Activated effector memory CD4-positive, alpha-beta T cell treated with anti-CD3 and anti-CD28 coated beads, Interleukin-2, amount 50 U/mL, for 16 hours (primary cell): ENCODE results near the gene CLIC6.
"Not testable (repeated sequence)": the region's sequence is repeated elsewhere in the genome, so short reads cannot be mapped to it uniquely, and the experiment has no call there.

Experiments
- DNase-seq: peaks from one replicate; pipeline ENCODE4 v3.0.0-alpha.2; 2020

Gene CLIC6

GRCh38 chr21:34695434-34695833, 26.6 kb downstream of the CLIC6 start:
- no peak for DNase-seq

- no peak for DNase-seq
These were observed 27.3 kb downstream of the CLIC6 start for GRCh38 chr21:34696121-34696520.

DNA sequence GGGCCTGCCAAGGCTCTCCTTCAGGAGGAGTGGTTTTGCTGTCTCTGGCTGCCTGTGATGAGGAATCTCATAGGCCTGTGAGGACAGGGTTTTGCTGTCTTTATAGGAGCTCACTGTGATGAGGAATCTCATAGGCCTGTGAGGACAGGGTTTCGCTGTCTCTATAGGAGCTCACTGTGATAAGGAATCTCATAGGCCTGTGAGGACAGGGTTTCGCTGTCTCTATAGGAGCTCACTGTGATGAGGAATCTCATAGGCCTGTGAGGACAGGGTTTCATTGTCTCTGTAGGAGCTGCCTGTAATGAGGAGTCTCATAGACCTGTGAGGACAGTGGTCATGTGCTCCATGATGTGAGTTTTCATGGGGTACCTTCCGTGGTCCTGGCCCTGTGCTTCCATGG, 29.0 kb downstream of the CLIC6 start:
- no peak for DNase-seq

GRCh38 chr21:34698270-34699015, 29.6 kb downstream of the CLIC6 start:
- DNase-seq, result no peak

- no peak for DNase-seq
These were observed 31.8 kb downstream of the CLIC6 start for GRCh38 chr21:34700605-34701004.

DNA sequence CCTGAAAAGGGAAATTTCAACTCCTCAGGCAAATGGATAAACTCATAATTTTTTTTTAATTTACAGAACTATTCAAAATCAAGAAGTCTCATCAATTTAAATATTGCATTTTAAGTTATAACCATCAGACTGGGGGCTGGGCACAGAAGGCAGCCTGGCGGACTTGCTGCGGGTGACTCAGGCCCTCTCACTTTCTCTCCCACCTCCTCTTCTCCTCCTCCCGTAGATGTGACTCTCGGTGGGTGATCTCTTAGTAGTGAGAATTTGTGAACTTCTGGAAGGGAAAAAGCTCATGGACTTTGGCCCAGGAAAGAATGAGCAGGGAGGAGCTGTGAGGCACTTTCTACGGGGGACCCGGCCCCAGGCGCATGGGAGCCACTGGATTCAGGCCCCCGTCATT, 32.9 kb downstream of the CLIC6 start:
- DNase-seq, result no peak

- no peak for DNase-seq
These were observed 33.8 kb downstream of the CLIC6 start for GRCh38 chr21:34702341-34703170.

- DNase-seq, result no peak
These were observed 34.8 kb downstream of the CLIC6 start for GRCh38 chr21:34703571-34703970.

DNA sequence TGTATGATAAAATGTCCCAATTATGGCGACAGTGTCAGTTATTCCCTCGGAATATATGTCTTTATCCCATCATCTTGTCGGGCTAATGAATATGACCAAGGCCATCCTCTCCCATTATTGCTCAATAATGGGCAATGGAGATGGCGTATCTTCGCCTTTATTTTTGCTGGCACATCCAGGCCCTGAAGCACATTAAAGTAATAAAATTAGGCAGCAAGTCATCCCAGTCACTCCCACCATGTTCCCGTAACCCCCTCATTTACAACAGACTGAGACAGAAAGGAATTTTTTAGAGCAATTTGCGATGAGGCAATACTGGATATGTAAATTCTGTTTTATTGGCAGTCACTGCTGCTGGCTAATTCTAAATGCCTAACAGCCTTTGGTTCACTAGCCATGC, 35.3 kb downstream of the CLIC6 start:
- DNase-seq, result no peak

DNA sequence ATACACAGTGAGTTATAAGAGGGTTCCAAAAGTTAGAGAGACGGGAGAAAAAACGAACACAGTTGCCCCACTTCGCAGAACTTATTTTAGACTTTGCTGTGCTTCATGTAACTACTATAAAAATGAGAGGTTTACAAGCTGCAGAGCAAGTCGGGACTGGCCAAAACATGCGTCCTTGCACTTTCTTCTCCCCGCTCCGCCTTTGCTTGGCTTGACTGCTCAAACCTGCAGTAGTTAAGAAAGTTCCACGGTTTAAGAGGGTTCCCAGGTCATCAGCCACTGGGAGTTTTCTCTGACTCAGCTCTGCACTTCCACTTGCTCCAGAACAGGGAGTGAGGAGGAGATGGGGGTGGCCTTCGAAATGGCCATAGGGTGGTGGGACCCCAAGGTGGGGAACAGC, 36.2 kb downstream of the CLIC6 start:
- DNase-seq, result no peak

GRCh38 chr21:34706337-34706736, 37.5 kb downstream of the CLIC6 start:
- no peak for DNase-seq

DNA sequence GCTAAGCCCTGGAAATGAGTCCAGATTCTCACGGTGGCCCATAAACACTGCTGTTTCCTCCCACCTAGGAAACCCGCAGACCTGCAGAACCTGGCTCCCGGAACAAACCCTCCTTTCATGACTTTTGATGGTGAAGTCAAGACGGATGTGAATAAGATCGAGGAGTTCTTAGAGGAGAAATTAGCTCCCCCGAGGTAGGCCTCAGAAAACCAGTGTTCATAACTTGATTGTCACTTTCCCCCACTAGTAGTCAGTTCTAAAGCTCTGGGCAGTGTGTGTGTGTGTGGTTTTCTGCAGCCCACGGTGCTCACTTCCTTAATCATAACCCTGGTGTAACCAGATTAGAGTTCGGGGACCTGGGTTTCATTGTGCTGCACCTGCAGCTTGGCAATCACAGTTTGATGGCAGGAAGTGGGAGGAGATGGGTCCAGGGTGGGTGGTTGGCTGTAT, 39.1 kb downstream of the CLIC6 start:
- peak; percentile 67 for DNase-seq

GRCh38 chr21:34713621-34714020, 44.8 kb downstream of the CLIC6 start:
- no peak for DNase-seq

- DNase-seq, result no peak
These were observed 46.7 kb downstream of the CLIC6 start for GRCh38 chr21:34715518-34715917.

GRCh38 chr21:34715985-34716596, 47.3 kb downstream of the CLIC6 start:
- DNase-seq, result no peak

- not testable (repeated sequence) for DNase-seq
These were observed 49.7 kb downstream of the CLIC6 start for GRCh38 chr21:34718529-34718928.

- peak; percentile 73 for DNase-seq
These were observed 54.0 kb downstream of the CLIC6 start for GRCh38 chr21:34722684-34723300.

GRCh38 chr21:34724131-34724856, 55.5 kb downstream of the CLIC6 start:
- no peak for DNase-seq

DNA sequence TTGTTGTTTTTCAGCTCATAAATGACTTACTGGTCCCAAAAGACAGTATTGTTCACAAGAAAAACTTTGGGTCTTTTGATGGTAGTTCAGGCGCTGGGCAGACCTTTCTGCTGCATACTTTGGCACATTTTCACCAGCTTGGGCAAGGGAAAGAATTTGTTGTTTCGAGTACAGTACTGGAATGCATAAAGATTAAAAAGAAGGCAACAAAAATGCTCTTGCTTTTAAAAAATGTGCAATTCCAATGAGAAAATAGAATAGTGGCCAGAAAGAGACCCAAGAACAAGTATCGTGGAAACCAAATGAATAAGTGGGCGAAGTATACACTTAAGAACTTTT, 56.0 kb downstream of the CLIC6 start:
- no peak for DNase-seq

DNA sequence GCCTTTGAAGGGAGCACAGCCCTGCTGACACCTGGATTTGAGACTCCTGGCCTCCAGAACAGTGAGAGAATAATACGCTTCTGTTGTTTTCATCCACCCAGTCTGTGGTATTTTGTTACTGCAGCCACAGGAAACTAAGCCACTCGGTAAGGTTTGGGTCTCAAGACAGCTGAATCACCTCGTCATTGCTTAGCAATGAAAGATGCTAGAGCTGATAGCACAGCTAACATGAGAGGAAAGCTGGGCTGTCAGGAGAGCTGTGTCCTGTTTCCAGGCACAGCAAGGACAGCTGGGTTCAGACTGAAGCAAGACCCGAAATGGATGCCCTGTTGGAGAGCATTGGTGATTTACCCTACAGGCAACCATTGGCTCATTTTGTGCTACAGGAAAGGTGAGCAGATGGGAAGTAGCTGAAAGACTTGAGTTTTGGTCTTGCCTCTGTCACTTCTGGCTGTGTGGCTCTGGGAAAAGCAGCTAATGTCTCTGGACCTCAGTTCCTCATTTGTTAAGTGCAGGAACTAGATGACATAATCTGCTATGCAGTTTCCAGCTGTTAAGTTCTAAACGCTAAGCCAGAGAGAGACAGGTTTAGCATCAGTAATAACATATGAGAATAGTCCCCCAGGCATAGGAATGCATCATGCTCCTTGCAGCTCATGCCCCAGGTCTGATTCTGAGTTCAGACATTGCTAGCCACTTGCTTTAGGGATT, 58.0 kb downstream of the CLIC6 start:
- DNase-seq, result no peak

DNA sequence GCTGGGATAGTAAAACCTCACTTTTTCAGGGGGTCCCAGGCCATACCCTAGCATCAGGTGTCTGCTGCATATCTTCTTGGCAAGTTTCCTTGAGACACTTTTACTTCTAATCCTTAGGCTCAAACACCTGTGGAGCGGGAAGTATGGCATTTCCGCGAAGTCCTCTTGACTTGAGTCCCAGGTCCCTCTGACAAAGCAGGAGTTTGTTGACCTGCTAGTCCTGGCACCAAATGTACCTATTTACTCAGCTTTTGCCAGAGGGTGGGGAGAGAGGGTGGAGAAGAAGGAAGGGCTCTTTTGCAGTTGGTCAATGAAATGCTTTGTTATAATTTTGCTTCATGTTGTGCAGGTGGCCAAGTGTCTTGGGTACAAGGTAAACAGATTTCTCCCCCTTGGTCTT, 59.7 kb downstream of the CLIC6 start:
- no peak for DNase-seq

- DNase-seq, result no peak
These were observed 61.4 kb downstream of the CLIC6 start for GRCh38 chr21:34730194-34730593.
